22Rv1 (cell line): ENCODE results near the gene FAM13B.

ENCODE experiments used
- CTCF ChIP-seq: fragments of 450-650 bp; IDR thresholded peaks from 2 replicates; pipeline ENCODE4 v1.5.1; 2017; ENCODE audit warnings: mild to moderate bottlenecking
- ZFX ChIP-seq: fragments of 450-650 bp; IDR thresholded peaks from 2 replicates; pipeline ENCODE4 v1.6.1; 2017; ENCODE audit warnings: antibody characterized with exemption, borderline replicate concordance

- TF ChIP-seq CTCF, result no peak
- TF ChIP-seq ZFX, result no peak
Observed at GRCh38 chr5:137899493-137899892, 133.4 kb downstream of the FAM13B start.
